Astrocyte (in vitro differentiated cells and primary cell): ENCODE measurements around the gene WDR1. TPM values are rescaled to one million over a fixed set of nuclear protein-coding genes. Genes with fewer than 3 reads are reported as not detected.

Source experiments
- DNase-seq: peaks from one replicate; pipeline ENCODE4 v3.0.0-alpha.2; 2010; ENCODE audit warnings: low read depth
- FAIRE-seq: peaks from 2 replicates; lab custom pipeline; 2011; peaks lifted over from hg19 to GRCh38; lab: Jason Lieb, UNC
- H2AFZ ChIP-seq: 2 replicates; pipeline ENCODE4 v1.6.0; 2012; ENCODE audit warnings: low read depth, low read length, inconsistent platforms
- H3K27ac ChIP-seq: 2 replicates; pipeline ENCODE4 v1.5.1; 2011; ENCODE audit warnings: low read depth, low read length, inconsistent platforms
- H3K27me3 ChIP-seq: 2 replicates; pipeline ENCODE4 v1.6.0; 2011; ENCODE audit warnings: low read length, inconsistent platforms; ENCODE audit not compliant: insufficient read depth
- H3K36me3 ChIP-seq: 2 replicates; pipeline ENCODE4 v1.5.1; 2011; ENCODE audit warnings: low read length, inconsistent platforms; ENCODE audit not compliant: insufficient read depth
- H3K4me1 ChIP-seq: 2 replicates; pipeline ENCODE4 v1.5.1; 2011; ENCODE audit warnings: low read length, inconsistent platforms; ENCODE audit not compliant: insufficient read depth
- H3K4me2 ChIP-seq: 2 replicates; pipeline ENCODE4 v1.6.0; 2012; ENCODE audit warnings: low read length, inconsistent platforms
- H3K4me3 ChIP-seq: 2 replicates; pipeline ENCODE4 v1.5.1; 2011; ENCODE audit warnings: low read depth, mild to moderate bottlenecking, low read length, inconsistent platforms; ENCODE audit not compliant: insufficient read depth
- H3K79me2 ChIP-seq: 2 replicates; pipeline ENCODE4 v1.6.0; 2012; ENCODE audit warnings: mild to moderate bottlenecking, low read length, inconsistent platforms; ENCODE audit not compliant: insufficient read depth
- H3K9ac ChIP-seq: 2 replicates; pipeline ENCODE4 v1.6.0; 2012; ENCODE audit warnings: mild to moderate bottlenecking, low read length, inconsistent platforms
- H3K9me3 ChIP-seq: 2 replicates; pipeline ENCODE4 v1.5.1; 2012; ENCODE audit warnings: low read depth, mild to moderate bottlenecking, low read length, inconsistent platforms; ENCODE audit not compliant: insufficient read depth
- H4K20me1 ChIP-seq: 2 replicates; pipeline ENCODE4 v1.6.0; 2012; ENCODE audit warnings: low read length, inconsistent platforms; ENCODE audit not compliant: insufficient read depth
- H3K27ac Mint-ChIP-seq: one replicate; pipeline ENCODE4 v1.8.0; 2021; ENCODE audit warnings: mild to moderate bottlenecking, mixed read lengths; ENCODE audit not compliant: unreplicated experiment
- H3K27me3 Mint-ChIP-seq: one replicate; pipeline ENCODE4 v1.8.0; 2021; ENCODE audit warnings: low read depth, mixed read lengths; ENCODE audit not compliant: unreplicated experiment
- H3K36me3 Mint-ChIP-seq: one replicate; pipeline ENCODE4 v1.8.0; 2021; ENCODE audit warnings: low read depth, mixed read lengths; ENCODE audit not compliant: unreplicated experiment
- H3K4me1 Mint-ChIP-seq: one replicate; pipeline ENCODE4 v1.8.0; 2021; ENCODE audit warnings: low read depth, mixed read lengths; ENCODE audit not compliant: unreplicated experiment
- H3K4me3 Mint-ChIP-seq: one replicate; pipeline ENCODE4 v1.8.0; 2021; ENCODE audit warnings: mild to moderate bottlenecking, moderate library complexity, mixed read lengths; ENCODE audit not compliant: unreplicated experiment
- H3K9me3 Mint-ChIP-seq: one replicate; pipeline ENCODE4 v1.8.0; 2021; ENCODE audit warnings: mild to moderate bottlenecking, mixed read lengths; ENCODE audit not compliant: unreplicated experiment
- EZH2 ChIP-seq: IDR thresholded peaks from 2 replicates; pipeline ENCODE4 v1.6.1; 2012; ENCODE audit warnings: mild to moderate bottlenecking, low read length, inconsistent platforms; ENCODE audit not compliant: insufficient read depth
- total RNA-seq: library from RNA; stranded (reverse); gene quantifications from 2 replicates; pipeline ENCODE4 v1.2.1, GENCODE V29; 2021
- TF ChIP-seq, protein P1 (sequence below): IDR thresholded peaks from 2 replicates; pipeline ENCODE4 v1.5.1; 2011; ENCODE audit warnings: low read depth, mild to moderate bottlenecking, inconsistent platforms, low read length, moderate library complexity; ENCODE audit not compliant: insufficient read depth

Gene WDR1
- total RNA-seq, 1 donor from 2014 or later, result 620 TPM

DNA sequence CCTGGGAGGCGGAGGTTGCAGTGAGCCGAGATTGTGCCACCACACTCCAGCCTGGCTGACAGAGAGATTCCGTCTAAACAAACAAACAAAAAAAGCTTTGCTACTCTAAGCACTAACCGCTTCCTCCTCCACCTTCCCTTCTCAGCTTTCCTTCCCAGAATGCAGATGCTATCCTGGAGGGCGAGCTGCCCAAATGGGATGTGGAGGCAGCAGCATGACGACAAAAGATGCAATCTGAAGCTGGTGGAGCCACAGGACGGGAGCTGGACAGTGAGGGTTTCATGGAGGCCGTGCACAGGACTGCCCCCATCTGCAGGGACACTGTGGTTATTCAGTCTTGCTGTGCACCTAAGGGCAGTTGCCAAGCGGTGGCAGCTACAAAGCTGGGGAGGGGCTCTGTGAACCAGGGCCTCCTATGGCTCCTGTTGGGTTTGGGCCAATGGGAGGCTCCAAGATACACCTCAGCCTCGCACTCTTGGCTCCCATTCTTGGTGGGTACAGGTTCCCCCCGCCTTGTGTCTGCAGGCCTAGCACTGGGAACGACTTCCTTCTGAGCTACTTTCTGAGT lies 47.4 kb downstream of the WDR1 start:
- no peaks in the 10 kb centered on the region for H3K27me3 Mint-ChIP-seq
- Histone ChIP-seq H3K79me2 (peaks cover 4% of the 10 kb centered on the region), H3K27ac (no peak overlapping the region), H2AFZ (no peak overlapping the region), H3K9me3 (no peaks in the 10 kb centered on the region), H3K27me3 (no peaks in the 10 kb centered on the region), H3K4me1 (no peaks in the 10 kb centered on the region), H4K20me1 (peaks cover 33% of the 10 kb centered on the region), H3K4me3 (no peak overlapping the region), H3K9ac (no peak overlapping the region), H3K4me2 (no peak overlapping the region), H3K36me3 (peaks cover 40% of the 10 kb centered on the region)
- H3K27ac Mint-ChIP-seq, result no peak overlapping the region
- H3K4me1 Mint-ChIP-seq, result peaks cover 4% of the 10 kb centered on the region
- TF ChIP-seq, protein P1, sequence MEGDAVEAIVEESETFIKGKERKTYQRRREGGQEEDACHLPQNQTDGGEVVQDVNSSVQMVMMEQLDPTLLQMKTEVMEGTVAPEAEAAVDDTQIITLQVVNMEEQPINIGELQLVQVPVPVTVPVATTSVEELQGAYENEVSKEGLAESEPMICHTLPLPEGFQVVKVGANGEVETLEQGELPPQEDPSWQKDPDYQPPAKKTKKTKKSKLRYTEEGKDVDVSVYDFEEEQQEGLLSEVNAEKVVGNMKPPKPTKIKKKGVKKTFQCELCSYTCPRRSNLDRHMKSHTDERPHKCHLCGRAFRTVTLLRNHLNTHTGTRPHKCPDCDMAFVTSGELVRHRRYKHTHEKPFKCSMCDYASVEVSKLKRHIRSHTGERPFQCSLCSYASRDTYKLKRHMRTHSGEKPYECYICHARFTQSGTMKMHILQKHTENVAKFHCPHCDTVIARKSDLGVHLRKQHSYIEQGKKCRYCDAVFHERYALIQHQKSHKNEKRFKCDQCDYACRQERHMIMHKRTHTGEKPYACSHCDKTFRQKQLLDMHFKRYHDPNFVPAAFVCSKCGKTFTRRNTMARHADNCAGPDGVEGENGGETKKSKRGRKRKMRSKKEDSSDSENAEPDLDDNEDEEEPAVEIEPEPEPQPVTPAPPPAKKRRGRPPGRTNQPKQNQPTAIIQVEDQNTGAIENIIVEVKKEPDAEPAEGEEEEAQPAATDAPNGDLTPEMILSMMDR, result no peak
- DNase-seq, result no peak
- H3K36me3 Mint-ChIP-seq, result peaks cover 8% of the 10 kb centered on the region
- no peaks in the 10 kb centered on the region for H3K9me3 Mint-ChIP-seq
- no peak for FAIRE-seq
- H3K4me3 Mint-ChIP-seq, result no peak overlapping the region

DNA sequence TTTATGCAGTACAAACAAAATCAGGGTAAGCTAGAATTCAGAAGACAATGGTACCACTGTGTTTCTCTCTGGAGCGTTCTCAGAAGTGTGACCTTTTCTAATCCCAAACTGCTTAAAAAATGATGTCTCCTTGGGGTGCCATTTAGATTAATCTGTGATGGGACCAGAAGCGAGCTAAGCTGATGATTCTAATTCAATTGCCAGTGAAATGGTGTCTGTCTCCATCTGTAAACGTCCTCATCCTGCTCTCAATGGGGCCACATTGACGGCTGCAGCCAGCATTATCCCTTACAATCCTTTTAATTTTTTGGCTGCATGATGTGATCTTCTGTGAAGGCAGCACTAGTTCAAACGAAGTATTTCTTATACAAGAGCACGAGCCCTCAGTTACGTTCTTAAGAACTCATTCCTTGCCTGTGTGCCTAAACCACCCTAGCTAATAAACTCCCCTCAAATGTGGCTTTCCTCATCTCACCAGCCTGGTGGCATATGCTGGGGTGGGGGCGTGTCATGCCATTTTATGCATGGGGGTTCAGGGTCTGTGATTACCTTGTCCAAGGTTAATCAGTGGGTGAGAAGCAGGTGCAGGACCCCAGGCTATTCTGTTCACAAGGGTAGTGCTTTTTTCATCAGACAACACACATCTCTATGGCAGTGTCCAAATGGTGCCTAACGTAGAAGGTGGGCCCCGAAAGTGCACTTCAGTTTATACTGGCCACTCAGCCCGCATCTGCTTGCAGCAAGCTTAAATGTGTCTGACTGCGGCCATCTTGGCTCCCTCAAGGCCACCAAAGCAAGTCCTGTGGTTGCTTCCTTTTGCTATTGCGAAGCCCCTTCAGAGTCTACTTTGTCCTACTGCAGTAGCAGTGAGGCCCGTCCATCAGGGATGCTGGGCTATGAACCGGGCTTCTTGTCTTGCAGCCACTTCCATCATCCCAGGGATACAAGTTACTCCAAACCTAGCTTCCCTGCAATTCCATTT lies 49.6 kb downstream of the WDR1 start:
- DNase-seq (no peak), FAIRE-seq (no peak)

More for the DNA sequence above, 49.6 kb downstream of the WDR1 start:
- H3K4me2 ChIP-seq, result no peak overlapping the region
- no peak overlapping the region for H3K27ac Mint-ChIP-seq
- H3K27me3 Mint-ChIP-seq, result no peaks in the 10 kb centered on the region
- no peaks in the 10 kb centered on the region for H3K79me2 ChIP-seq
- H3K4me3 ChIP-seq, result no peak overlapping the region
- no peaks in the 10 kb centered on the region for H3K27me3 ChIP-seq
- no peak for TF ChIP-seq EZH2
- TF ChIP-seq, protein P1, result no peak
- H3K36me3 Mint-ChIP-seq, result peaks cover 8% of the 10 kb centered on the region
- H3K4me1 ChIP-seq, result no peaks in the 10 kb centered on the region
- no peak overlapping the region for H3K9ac ChIP-seq
- no peaks in the 10 kb centered on the region for H3K9me3 Mint-ChIP-seq
- H4K20me1 ChIP-seq, result peaks cover 17% of the 10 kb centered on the region
- H3K4me1 Mint-ChIP-seq, result no peaks in the 10 kb centered on the region
- H3K9me3 ChIP-seq, result no peaks in the 10 kb centered on the region
- H3K4me3 Mint-ChIP-seq, result no peak overlapping the region
- H3K36me3 ChIP-seq, result peaks cover 23% of the 10 kb centered on the region
- H3K27ac ChIP-seq, result no peak overlapping the region
- H2AFZ ChIP-seq, result no peak overlapping the region
